ENCODE data around the gene TNFRSF12A. TPM values are rescaled to one million over a fixed set of nuclear protein-coding genes. Genes with fewer than 3 reads are reported as not detected.

TNFRSF12A gene
- total and polyA plus RNA-seq, 2 donors (not counting 1 experiment from before 2014, with no cell fraction given) = 80.7 to 196 TPM

- no peaks in the 10 kb centered on the region for H3K79me2 ChIP-seq (ENCODE audit: control insufficient read depth, insufficient read depth, low read length)
- H3K36me3 ChIP-seq (ENCODE audit: control insufficient read depth, insufficient read depth, low read length) = no peaks in the 10 kb centered on the region
- H3K9ac ChIP-seq (ENCODE audit: insufficient read depth, low read length) = no peak within 1 kb of the TSS
- H3K27me3 ChIP-seq (ENCODE audit: control insufficient read depth, insufficient read depth, low read length) = peaks cover 51% of the 10 kb centered on the region
- no peaks in the 10 kb centered on the region for H4K20me1 ChIP-seq (ENCODE audit: control insufficient read depth, extremely low read depth, insufficient read depth, low read length)
- no peaks in the 10 kb centered on the region for H3K4me1 ChIP-seq (ENCODE audit: control insufficient read depth, extremely low read depth, insufficient read depth, low read length)
- H3K4me2 ChIP-seq (ENCODE audit: extremely low read depth, insufficient read depth, low read length) = no peak within 1 kb of the TSS
- no peaks in the 10 kb centered on the region for H3K9me3 ChIP-seq (ENCODE audit: control insufficient read depth, insufficient read depth, low read depth, low read length)
- H3K27ac ChIP-seq (ENCODE audit: insufficient read depth, low read length) = no peak within 1 kb of the TSS
- no peak within 1 kb of the TSS for H2AFZ ChIP-seq (ENCODE audit: low read length)
- H3K4me3 ChIP-seq (replicated peaks in 1 of 4; ENCODE audit: control extremely low read depth in 1 of 4, insufficient read depth in 1 of 4, low read depth in 3 of 4, low read length in 4 of 4) = no peak within 1 kb of the TSS
- DNase-seq (ENCODE audit: low read depth in 2 of 2) = no peak
- TF ChIP-seq EZH2 (IDR thresholded peaks at IDR 0.05; ENCODE audit: low read length, missing control alignments) (peak; percentile 97), CTCF (conservative IDR thresholded peaks at IDR 0.05 in 1 of 2, IDR thresholded peaks at IDR 0.05 in 1 of 2; ENCODE audit: low read depth in 1 of 2, low read length in 2 of 2) (no peak)
Measured at GRCh38 chr16:3036726-3037315, 16.7 kb downstream of the TNFRSF12A start, which contains the start of gene BICDL2. TSS of gene BICDL2 (minus strand) at chr16:3036944. CDS start at chr16:3035496, 1,448 bp downstream.

- TF ChIP-seq EZH2 (IDR thresholded peaks at IDR 0.05; ENCODE audit: low read length, missing control alignments) (no peak), CTCF (conservative IDR thresholded peaks at IDR 0.05 in 1 of 2, IDR thresholded peaks at IDR 0.05 in 1 of 2; ENCODE audit: low read depth in 1 of 2, low read length in 2 of 2) (no peak)
- Histone ChIP-seq H3K79me2 (ENCODE audit: control insufficient read depth, insufficient read depth, low read length) (no peaks in the 10 kb centered on the region), H3K36me3 (ENCODE audit: control insufficient read depth, insufficient read depth, low read length) (no peaks in the 10 kb centered on the region), H3K27ac (ENCODE audit: insufficient read depth, low read length) (no peak overlapping the region), H3K9ac (ENCODE audit: insufficient read depth, low read length) (no peak overlapping the region), H3K4me3 (replicated peaks in 1 of 4; ENCODE audit: control extremely low read depth in 1 of 4, insufficient read depth in 1 of 4, low read depth in 3 of 4, low read length in 4 of 4) (no peak overlapping the region), H3K27me3 (ENCODE audit: control insufficient read depth, insufficient read depth, low read length) (peaks cover 46% of the 10 kb centered on the region), H2AFZ (ENCODE audit: low read length) (no peak overlapping the region), H4K20me1 (ENCODE audit: control insufficient read depth, extremely low read depth, insufficient read depth, low read length) (no peaks in the 10 kb centered on the region), H3K9me3 (ENCODE audit: control insufficient read depth, insufficient read depth, low read depth, low read length) (no peaks in the 10 kb centered on the region), H3K4me2 (ENCODE audit: extremely low read depth, insufficient read depth, low read length) (no peak overlapping the region), H3K4me1 (ENCODE audit: control insufficient read depth, extremely low read depth, insufficient read depth, low read length) (no peaks in the 10 kb centered on the region)
- DNase-seq (ENCODE audit: low read depth in 2 of 2) = no peak
Measured at GRCh38 chr16:3038256-3038655, 18.1 kb downstream of the TNFRSF12A start.

- H2AFZ ChIP-seq (ENCODE audit: low read length) = no peak overlapping the region
Measured at GRCh38 chr16:3038896-3039295, 18.7 kb downstream of the TNFRSF12A start.

More at GRCh38 chr16:3038896-3039295, 18.7 kb downstream of the TNFRSF12A start:
- Histone ChIP-seq H3K27me3 (ENCODE audit: control insufficient read depth, insufficient read depth, low read length) (peaks cover 44% of the 10 kb centered on the region), H3K4me3 (replicated peaks in 1 of 4; ENCODE audit: control extremely low read depth in 1 of 4, insufficient read depth in 1 of 4, low read depth in 3 of 4, low read length in 4 of 4) (no peak overlapping the region), H3K9me3 (ENCODE audit: control insufficient read depth, insufficient read depth, low read depth, low read length) (no peaks in the 10 kb centered on the region), H4K20me1 (ENCODE audit: control insufficient read depth, extremely low read depth, insufficient read depth, low read length) (no peaks in the 10 kb centered on the region), H3K9ac (ENCODE audit: insufficient read depth, low read length) (no peak overlapping the region), H3K79me2 (ENCODE audit: control insufficient read depth, insufficient read depth, low read length) (no peaks in the 10 kb centered on the region), H3K4me2 (ENCODE audit: extremely low read depth, insufficient read depth, low read length) (no peak overlapping the region), H3K4me1 (ENCODE audit: control insufficient read depth, extremely low read depth, insufficient read depth, low read length) (no peaks in the 10 kb centered on the region), H3K36me3 (ENCODE audit: control insufficient read depth, insufficient read depth, low read length) (no peaks in the 10 kb centered on the region), H3K27ac (ENCODE audit: insufficient read depth, low read length) (no peak overlapping the region)
- no peak for DNase-seq (ENCODE audit: low read depth in 2 of 2)
- no peak for TF ChIP-seq EZH2 (IDR thresholded peaks at IDR 0.05; ENCODE audit: low read length, missing control alignments)
